Adrenal gland (tissue), 12 donors: ENCODE measurements around the gene CHMP2B. TPM values are rescaled to one million over a fixed set of nuclear protein-coding genes. Genes with fewer than 3 reads are reported as not detected.
"Not testable (repeated sequence)": the region's sequence is repeated elsewhere in the genome, so short reads cannot be mapped to it uniquely, and the experiment has no call there.

ENCODE experiments used
- DNase-seq, 7 donors: peaks; one replicate each; pipeline ENCODE4 v3.0.0-alpha.2; 2019 to 2020
- H3K27ac ChIP-seq, 5 donors: fragments of 200-600 bp; sonication (generic) in 4 of 5; 1 replicate in 3 of 5; 2 replicates in 2 of 5; pipeline versions ENCODE4 v1.5.1 to v1.8.0; 2016 to 2020; ENCODE audit warnings: mild to moderate bottlenecking in 1 of 5
- H3K27me3 ChIP-seq: fragments of 200-600 bp; 2 replicates; pipeline ENCODE4 v1.8.0; 2021
- H3K36me3 ChIP-seq, 2 donors: fragments of 200-600 bp; replicated peaks in 1 of 2; 1 replicate in 1 of 2; 2 replicates in 1 of 2; pipeline versions ENCODE4 v1.5.1 to v1.8.0; 2018 to 2022
- H3K4me1 ChIP-seq, 2 donors: fragments of 200-600 bp; replicated peaks in 1 of 2; 1 replicate in 1 of 2; 2 replicates in 1 of 2; pipeline versions ENCODE4 v1.5.1 to v1.8.0; 2018 to 2021
- H3K4me3 ChIP-seq, 4 donors: fragments of 200-600 bp; sonication (generic) in 3 of 4; one replicate each; pipeline ENCODE4 v1.5.1; 2016 to 2018
- H3K9me3 ChIP-seq, 3 donors: fragments of 200-600 bp; sonication (generic) in 1 of 3; replicated peaks in 1 of 3; 1 replicate in 2 of 3; 2 replicates in 1 of 3; pipeline versions ENCODE4 v1.5.1 to v1.8.0; 2016 to 2021
- POLR2A ChIP-seq, 2 donors: fragments of 450-650 bp; IDR thresholded peaks; one replicate each; pipeline ENCODE4 v1.6.1; 2017; ENCODE audit warnings: antibody characterized with exemption in 2 of 2, mild to moderate bottlenecking in 2 of 2, moderate library complexity in 1 of 2
- WGBS, 4 donors: extraction: QIAGEN DNeasy Blood & Tissue Kit in 2 of 4; methylation state at CpG; one replicate each; pipeline versions ENCODE4 v1.1.5 to v1.1.7; 2013 to 2017; 5-methylcytosine and 5-hydroxymethylcytosine counted together
- intact Hi-C, 2 donors: fragments of 100-400 bp; cut with DNase I; formaldehyde crosslinking; loops; one replicate each; pipeline versions ENCODE4 v1.14.1 to v1.15.0; 2022 to 2023
- polyA plus RNA-seq, 3 donors: library from polyadenylated mRNA; stranded (reverse); fragments of 200-250 nt in 2 of 3; fragments of 350-450 nt in 1 of 3; fragmentation: Illumina TruSeq in 1 of 3; extraction: RNeasy Lipid Tissue Mini Kit (QIAGEN cat#74804) in 1 of 3; gene quantifications; one replicate each; pipeline ENCODE4 v1.2.3, GENCODE V29; 2013 to 2014
- total RNA-seq, 9 donors: library from RNA; depleted of rRNA in 4 of 9; stranded (reverse); fragments of >200 nt in 4 of 9; fragments of 120-200 nt in 1 of 9; fragmentation: NEBNext Ultra II Directional in 1 of 9; extraction: Animal tissue kit (Norgen Biotek cat#: 25700) in 1 of 9; gene quantifications; one replicate each; pipeline versions ENCODE4 v1.1.0 to v1.2.4, GENCODE V29; 2013 to 2023
- TF ChIP-seq, protein P1 (sequence below), 6 experiments: fragments of 450-650 bp in 4 of 6; fragments of 200-600 bp in 2 of 6; sonication (generic) in 1 of 6; IDR thresholded peaks; 1 replicate in 5 of 6; 2 replicates in 1 of 6; pipeline versions ENCODE4 v1.5.1 to v1.8.0; 2016 to 2021; ENCODE audit warnings: antibody characterized with exemption in 6 of 6, mild to moderate bottlenecking in 2 of 6, moderate library complexity in 1 of 6
- donor health status: healthy with polysubstance abuse.
- donor health status: Bipolar disorder and iron deficiency.
- donor health status: DM: yes; HTN: yes; CAD: no.
- donor health status: DM: no; HTN: no; CAD: no.
- donor health status: DM: no; HTN: no; CAD: no.
- donor health status: DM: yes; HTN: yes; CAD: no.

Gene CHMP2B
- total and polyA plus RNA-seq, 12 donors = 10.0 to 50.3 (median 28.4) TPM

DNA sequence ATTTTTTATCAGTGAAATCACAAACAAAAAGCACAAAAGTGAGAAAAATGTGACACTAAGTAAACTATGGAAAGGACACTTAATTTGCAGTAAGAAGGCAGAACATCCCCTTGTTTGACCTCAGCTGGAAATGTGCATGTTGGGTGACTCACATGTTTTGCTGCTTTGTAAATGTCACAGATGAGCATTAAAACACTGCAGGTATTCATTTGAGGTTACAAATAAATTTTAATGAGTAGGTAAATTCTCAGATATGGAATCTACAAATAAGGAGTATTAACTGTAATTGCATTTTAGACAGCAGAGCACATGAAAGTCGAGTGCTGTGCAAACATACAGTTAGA is 20.3 kb downstream of the CHMP2B start:
- no peak overlapping the region for H3K27ac ChIP-seq
- no peak for DNase-seq
- no peak overlapping the region for H3K4me3 ChIP-seq
- H3K9me3 ChIP-seq = peaks cover 0 to 5% (median 0%) of the 10 kb centered on the region in 3 donors
- H3K27me3 ChIP-seq = no peaks in the 10 kb centered on the region
- WGBS, 4 donors = 87 to 98% (median 89%) methylated on average over 1 of the region's 1 CpG
- H3K36me3 ChIP-seq = peaks cover 0 to 4% of the 10 kb centered on the region in 2 donors
- peaks cover 6 to 11% of the 10 kb centered on the region in 2 donors for H3K4me1 ChIP-seq
- TF ChIP-seq POLR2A (IDR thresholded peaks at IDR 0.05) = no peak
- intact Hi-C loops = no loop called here

DNA sequence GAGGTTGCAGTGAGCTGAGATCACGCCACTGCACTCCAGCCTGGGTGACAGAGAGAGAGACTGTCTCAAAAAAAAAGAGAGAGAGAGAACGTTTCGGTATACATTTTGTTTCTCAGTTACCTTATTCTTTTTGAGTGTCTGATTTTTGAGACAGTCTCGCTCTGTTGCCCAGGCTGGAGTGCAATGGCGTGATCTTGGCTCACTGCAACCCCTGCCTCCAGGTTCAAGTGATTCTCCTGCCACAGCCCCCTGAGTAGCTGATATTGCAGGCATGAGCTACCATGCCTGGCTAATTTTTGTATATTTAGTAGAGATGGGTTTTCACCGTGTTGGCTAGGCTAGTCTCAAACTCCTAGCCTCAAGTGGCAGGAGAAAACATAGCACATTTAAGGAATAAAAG is 21.1 kb downstream of the CHMP2B start:
- not testable (repeated sequence) for H3K27ac ChIP-seq
- 92 to 97% (median 96%) methylated on average over 6 of the region's 6 CpGs for WGBS, 4 donors

DNA sequence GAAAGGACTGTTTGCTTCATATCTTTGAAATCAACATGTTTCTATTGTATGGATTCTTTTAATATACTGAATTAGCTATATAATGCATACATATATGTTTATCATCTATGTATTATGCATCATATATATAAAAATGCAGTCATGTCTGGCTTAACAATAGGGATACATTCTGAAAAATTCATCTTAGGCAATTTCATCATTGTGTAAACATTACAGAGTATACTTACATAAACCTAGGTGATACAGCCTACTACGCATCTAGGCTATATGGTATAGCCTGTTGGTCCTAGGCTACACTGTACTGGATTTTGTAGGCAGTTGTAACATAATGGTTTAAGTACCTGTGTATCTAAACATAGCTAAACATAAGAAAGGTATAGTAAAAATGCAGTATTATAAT is 21.7 kb downstream of the CHMP2B start:
- intact Hi-C loops = no loop called here
- Histone ChIP-seq H3K27ac (no peak overlapping the region), H3K4me3 (no peak overlapping the region), H3K36me3 (peaks cover 0 to 4% of the 10 kb centered on the region in 2 donors), H3K4me1 (peaks cover 6 to 11% of the 10 kb centered on the region in 2 donors), H3K9me3 (peaks cover 0 to 11% (median 0%) of the 10 kb centered on the region in 3 donors), H3K27me3 (no peaks in the 10 kb centered on the region)
- no peak for DNase-seq
- 93 to 100% (median 98%) methylated on average over 1 of the region's 1 CpG for WGBS, 4 donors
- TF ChIP-seq, protein P1, sequence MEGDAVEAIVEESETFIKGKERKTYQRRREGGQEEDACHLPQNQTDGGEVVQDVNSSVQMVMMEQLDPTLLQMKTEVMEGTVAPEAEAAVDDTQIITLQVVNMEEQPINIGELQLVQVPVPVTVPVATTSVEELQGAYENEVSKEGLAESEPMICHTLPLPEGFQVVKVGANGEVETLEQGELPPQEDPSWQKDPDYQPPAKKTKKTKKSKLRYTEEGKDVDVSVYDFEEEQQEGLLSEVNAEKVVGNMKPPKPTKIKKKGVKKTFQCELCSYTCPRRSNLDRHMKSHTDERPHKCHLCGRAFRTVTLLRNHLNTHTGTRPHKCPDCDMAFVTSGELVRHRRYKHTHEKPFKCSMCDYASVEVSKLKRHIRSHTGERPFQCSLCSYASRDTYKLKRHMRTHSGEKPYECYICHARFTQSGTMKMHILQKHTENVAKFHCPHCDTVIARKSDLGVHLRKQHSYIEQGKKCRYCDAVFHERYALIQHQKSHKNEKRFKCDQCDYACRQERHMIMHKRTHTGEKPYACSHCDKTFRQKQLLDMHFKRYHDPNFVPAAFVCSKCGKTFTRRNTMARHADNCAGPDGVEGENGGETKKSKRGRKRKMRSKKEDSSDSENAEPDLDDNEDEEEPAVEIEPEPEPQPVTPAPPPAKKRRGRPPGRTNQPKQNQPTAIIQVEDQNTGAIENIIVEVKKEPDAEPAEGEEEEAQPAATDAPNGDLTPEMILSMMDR (IDR thresholded peaks at IDR 0.05) = no peak
- TF ChIP-seq POLR2A (IDR thresholded peaks at IDR 0.05) = no peak

More for the DNA sequence above, 21.1 kb downstream of the CHMP2B start:
- intact Hi-C loops, H3K4me3 ChIP-seq, H3K9me3 ChIP-seq, DNase-seq, H3K27me3 ChIP-seq, H3K36me3 ChIP-seq: not testable (repeated sequence)
- peaks cover 6 to 11% of the 10 kb centered on the region in 2 donors for H3K4me1 ChIP-seq

DNA sequence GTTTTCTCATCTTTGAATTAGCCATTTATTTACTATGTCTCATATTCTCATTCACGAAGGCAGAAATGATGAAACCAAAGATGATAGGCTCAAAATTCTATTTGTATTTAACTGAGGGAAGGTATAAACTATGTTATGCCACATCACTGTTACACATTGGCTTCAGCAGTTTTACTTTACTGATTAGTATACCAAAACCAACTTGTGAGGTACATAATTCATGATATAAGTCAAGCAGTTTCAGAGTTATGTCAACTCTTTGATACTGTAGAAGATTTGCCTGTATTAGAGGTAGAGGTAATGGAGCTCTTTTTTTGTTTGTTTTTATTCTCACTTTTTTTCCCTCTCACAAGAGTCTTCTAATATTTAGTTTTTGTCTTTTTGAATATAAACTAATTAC is 22.9 kb downstream of the CHMP2B start:
- Histone ChIP-seq H3K4me1 (peaks cover 6 to 11% of the 10 kb centered on the region in 2 donors), H3K4me3 (no peak overlapping the region), H3K9me3 (peaks cover 0 to 8% (median 0%) of the 10 kb centered on the region in 3 donors), H3K27ac (no peak overlapping the region), H3K27me3 (no peaks in the 10 kb centered on the region), H3K36me3 (peaks cover 0 to 4% of the 10 kb centered on the region in 2 donors)
- TF ChIP-seq POLR2A (IDR thresholded peaks at IDR 0.05) = no peak
- TF ChIP-seq, protein P1 (IDR thresholded peaks at IDR 0.05) = no peak
- DNase-seq = no peak
- intact Hi-C loops = no loop called here
- WGBS, 4 donors = 90 to 98% (median 92%) methylated on average over 1 of the region's 1 CpG

DNA sequence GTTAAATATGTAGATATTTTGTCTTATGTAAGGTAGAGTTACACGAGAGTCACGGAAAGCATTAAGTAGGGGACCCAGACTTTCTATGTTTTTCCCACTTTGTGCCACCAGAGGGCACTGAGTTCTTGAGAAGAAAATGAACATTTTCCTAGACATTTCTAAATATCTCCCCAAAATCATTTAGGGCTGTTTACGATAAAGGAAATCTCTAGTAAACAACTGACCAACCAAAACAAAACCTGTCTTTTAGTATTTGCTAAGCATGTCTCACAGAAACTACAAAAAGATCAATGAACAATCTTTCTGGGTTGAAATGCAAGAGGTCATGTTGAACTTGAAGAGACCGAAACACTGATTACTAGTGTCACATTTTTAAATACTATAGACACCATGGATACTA is 33.2 kb downstream of the CHMP2B start:
- no peaks in the 10 kb centered on the region for H3K27me3 ChIP-seq
- 31 to 36% (median 34%) methylated on average over 4 of the region's 4 CpGs for WGBS, 4 donors
- H3K9me3 ChIP-seq = no peaks in the 10 kb centered on the region
- H3K27ac ChIP-seq = no peak overlapping the region
- H3K4me3 ChIP-seq = no peak overlapping the region
- H3K36me3 ChIP-seq = no peaks in the 10 kb centered on the region
- DNase-seq = peak; percentile 29 to 70 (median 37)
- H3K4me1 ChIP-seq = no peaks in the 10 kb centered on the region
- TF ChIP-seq, protein P1 (IDR thresholded peaks at IDR 0.05) = peak; percentile 44 to 65 (median 48)
- no peak for TF ChIP-seq POLR2A (IDR thresholded peaks at IDR 0.05)
- intact Hi-C loops = no loop called here
